ENCODE measurements around the gene TRIM25.

DNA sequence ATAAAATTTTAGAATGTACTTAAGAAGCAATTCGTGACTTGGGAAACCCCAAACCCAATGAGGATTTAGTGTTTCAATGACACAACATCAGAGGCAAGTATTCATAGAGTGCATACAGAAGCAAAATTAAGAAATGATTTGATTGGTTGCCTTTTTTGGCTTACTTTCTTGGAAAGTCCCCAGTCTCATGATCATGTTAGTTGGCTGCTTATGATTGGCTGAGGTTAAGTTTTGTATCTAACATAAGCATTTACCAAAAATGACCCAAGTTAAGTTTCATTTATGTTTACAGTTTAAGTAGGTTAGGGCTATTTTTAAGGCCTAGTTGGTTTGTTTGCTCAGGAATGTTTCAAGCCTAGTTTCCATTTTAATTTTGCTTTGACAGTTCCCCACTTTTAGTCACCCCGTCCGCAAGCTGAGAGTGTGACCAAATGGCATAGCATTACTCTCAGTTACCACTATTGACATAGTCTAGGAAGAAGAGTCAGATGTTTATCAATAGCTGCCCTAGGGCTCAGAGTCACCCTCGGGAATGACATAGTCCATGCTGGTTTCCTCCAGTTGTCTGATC is 43.7 kb downstream of the TRIM25 start:
- TF ChIP-seq, protein P1, sequence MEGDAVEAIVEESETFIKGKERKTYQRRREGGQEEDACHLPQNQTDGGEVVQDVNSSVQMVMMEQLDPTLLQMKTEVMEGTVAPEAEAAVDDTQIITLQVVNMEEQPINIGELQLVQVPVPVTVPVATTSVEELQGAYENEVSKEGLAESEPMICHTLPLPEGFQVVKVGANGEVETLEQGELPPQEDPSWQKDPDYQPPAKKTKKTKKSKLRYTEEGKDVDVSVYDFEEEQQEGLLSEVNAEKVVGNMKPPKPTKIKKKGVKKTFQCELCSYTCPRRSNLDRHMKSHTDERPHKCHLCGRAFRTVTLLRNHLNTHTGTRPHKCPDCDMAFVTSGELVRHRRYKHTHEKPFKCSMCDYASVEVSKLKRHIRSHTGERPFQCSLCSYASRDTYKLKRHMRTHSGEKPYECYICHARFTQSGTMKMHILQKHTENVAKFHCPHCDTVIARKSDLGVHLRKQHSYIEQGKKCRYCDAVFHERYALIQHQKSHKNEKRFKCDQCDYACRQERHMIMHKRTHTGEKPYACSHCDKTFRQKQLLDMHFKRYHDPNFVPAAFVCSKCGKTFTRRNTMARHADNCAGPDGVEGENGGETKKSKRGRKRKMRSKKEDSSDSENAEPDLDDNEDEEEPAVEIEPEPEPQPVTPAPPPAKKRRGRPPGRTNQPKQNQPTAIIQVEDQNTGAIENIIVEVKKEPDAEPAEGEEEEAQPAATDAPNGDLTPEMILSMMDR (IDR thresholded peaks at IDR 0.05; ENCODE audit: borderline replicate concordance, extremely low read depth, low read length, poor library complexity, severe bottlenecking) = no peak
- TF ChIP-seq EZH2 (IDR thresholded peaks at IDR 0.05; ENCODE audit: borderline replicate concordance, low read depth, low read length, severe bottlenecking) = no peak

All from DND-41 (cell line).